ENCODE measurements around the gene AOX1. TPM values are rescaled to one million over a fixed set of nuclear protein-coding genes. Genes with fewer than 3 reads are reported as not detected.
"Not testable (repeated sequence)": the region's sequence is repeated elsewhere in the genome, so short reads cannot be mapped to it uniquely, and the experiment has no call there.

AOX1 gene
- polyA plus RNA-seq (ENCODE audit: insufficient read length): 2.6 TPM
- long read RNA-seq, donor 1: 0 reads
- long read RNA-seq, donor 2, full-length matches to known transcripts: 1 of 1 reads
- long read RNA-seq, donor 2, partial matches to known transcripts: 0 of 1 reads
- long read RNA-seq, donor 2, other reads (novel, unspliced or antisense): 0 of 1 reads
- long read RNA-seq, donor 3: 0 reads
- long read RNA-seq, donor 4: 0 reads
- long read RNA-seq, donor 5: 0 reads
- long read RNA-seq, donor 6: 0 reads
- long read RNA-seq, donor 7: 0 reads
- long read RNA-seq, donor 8: 0 reads

- DNase-seq: peak; percentile 53
Measured at GRCh38 chr2:200585730-200586643, at the start of gene AOX1. AOX1 (plus strand) TSS chr2:200586014; CDS start chr2:200586109, 95 bp downstream.

GRCh38 chr2:200538139-200538538 is 47.7 kb upstream of the AOX1 start:
- DNase-seq: no peak

- DNase-seq: no peak
Measured at GRCh38 chr2:200540793-200541192, 45.0 kb upstream of the AOX1 start.

GRCh38 chr2:200566596-200566995 is 19.2 kb upstream of the AOX1 start:
- DNase-seq: not testable (repeated sequence)

GRCh38 chr2:200567932-200568331 is 17.9 kb upstream of the AOX1 start:
- DNase-seq: no peak

GRCh38 chr2:200575957-200576356 is 9.9 kb upstream of the AOX1 start:
- no peak for DNase-seq

GRCh38 chr2:200577027-200577426 is 8.8 kb upstream of the AOX1 start:
- no peak for DNase-seq

- DNase-seq: no peak
Measured at GRCh38 chr2:200578778-200579177, 7.0 kb upstream of the AOX1 start.

- no peak for DNase-seq
Measured at GRCh38 chr2:200584639-200585038, 1.2 kb upstream of the AOX1 start.

GRCh38 chr2:200585340-200585729 is 479 bp upstream of the AOX1 start:
- DNase-seq: no peak

- DNase-seq: no peak
Measured at GRCh38 chr2:200586644-200586975, 796 bp downstream of the AOX1 start.

- DNase-seq: no peak
Measured at GRCh38 chr2:200587007-200587616, 1.3 kb downstream of the AOX1 start.

GRCh38 chr2:200588076-200588678 is 2.4 kb downstream of the AOX1 start:
- DNase-seq: no peak

- no peak for DNase-seq
Measured at GRCh38 chr2:200590090-200590489, 4.3 kb downstream of the AOX1 start.

GRCh38 chr2:200591308-200591707 is 5.5 kb downstream of the AOX1 start:
- no peak for DNase-seq

GRCh38 chr2:200592406-200593075 is 6.7 kb downstream of the AOX1 start:
- peak; percentile 55 for DNase-seq

- DNase-seq: no peak
Measured at GRCh38 chr2:200593905-200594304, 8.1 kb downstream of the AOX1 start.

GRCh38 chr2:200595913-200596312 is 10.1 kb downstream of the AOX1 start:
- DNase-seq: no peak

GRCh38 chr2:200596774-200597570 is 11.2 kb downstream of the AOX1 start:
- DNase-seq: no peak

GRCh38 chr2:200599206-200599605 is 13.4 kb downstream of the AOX1 start:
- DNase-seq: no peak

GRCh38 chr2:200600549-200601225 is 14.9 kb downstream of the AOX1 start:
- no peak for DNase-seq

Data from left kidney (tissue), 8 donors.